Chondrocyte (in vitro differentiated cells): Measurements from ENCODE around the gene TTC27. TPM values are rescaled to one million over a fixed set of nuclear protein-coding genes. Genes with fewer than 3 reads are reported as not detected.

Experiments used
- DNase-seq: peaks from one replicate; pipeline ENCODE4 v3.0.0; 2021; ENCODE audit warnings: mixed read lengths, low spot score
- H3K27ac Mint-ChIP-seq: one replicate; pipeline ENCODE4 v1.8.0; 2021; ENCODE audit warnings: mild to moderate bottlenecking, moderate library complexity, mixed read lengths; ENCODE audit not compliant: unreplicated experiment
- H3K27me3 Mint-ChIP-seq: 2 replicates; pipeline ENCODE4 v1.8.0; 2021; ENCODE audit warnings: low read depth, mixed read lengths
- H3K36me3 Mint-ChIP-seq: 2 replicates; pipeline ENCODE4 v1.8.0; 2021; ENCODE audit warnings: low read depth, mixed read lengths
- H3K4me1 Mint-ChIP-seq: 2 replicates; pipeline ENCODE4 v1.8.0; 2021; ENCODE audit warnings: low read depth, mild to moderate bottlenecking, mixed read lengths
- H3K4me3 Mint-ChIP-seq: one replicate; pipeline ENCODE4 v1.8.0; 2021; ENCODE audit warnings: mild to moderate bottlenecking, moderate library complexity, mixed read lengths; ENCODE audit not compliant: unreplicated experiment
- H3K9me3 Mint-ChIP-seq: 2 replicates; pipeline ENCODE4 v1.8.0; 2021; ENCODE audit warnings: low read depth, mixed read lengths
- total RNA-seq: library from RNA; stranded (reverse); gene quantifications from 3 replicates; pipeline ENCODE4 v1.2.1, GENCODE V29; 2021
- TF ChIP-seq, protein P1 (sequence below): fragments of 200-600 bp; sonication (generic); IDR thresholded peaks from 2 replicates; pipeline ENCODE4 v1.5.0; 2021; ENCODE audit warnings: antibody characterized with exemption, mild to moderate bottlenecking, moderate library complexity

The TTC27 gene
- total RNA-seq, 1 donor from 2014 or later: 13.5 TPM

DNA sequence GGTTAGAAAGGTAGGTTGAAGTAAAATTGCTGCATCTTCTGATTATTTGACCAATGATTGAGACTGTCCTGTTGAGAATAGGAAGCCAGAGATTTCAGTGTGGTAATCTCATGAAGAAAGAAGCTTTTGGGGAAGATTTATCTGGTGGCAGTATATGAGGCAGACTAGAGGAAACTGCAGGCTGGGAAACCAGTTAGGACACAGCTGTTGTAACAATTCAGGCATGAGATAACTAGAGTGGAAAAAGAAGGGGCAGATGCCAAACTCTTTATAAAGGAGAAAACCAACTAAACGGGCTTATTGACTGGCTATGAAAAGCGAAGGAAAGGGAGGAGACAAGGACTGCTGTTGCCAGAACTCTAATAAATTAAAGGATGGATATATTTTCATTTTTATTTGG lies 155.6 kb downstream of the TTC27 start:
- TF ChIP-seq, protein P1, sequence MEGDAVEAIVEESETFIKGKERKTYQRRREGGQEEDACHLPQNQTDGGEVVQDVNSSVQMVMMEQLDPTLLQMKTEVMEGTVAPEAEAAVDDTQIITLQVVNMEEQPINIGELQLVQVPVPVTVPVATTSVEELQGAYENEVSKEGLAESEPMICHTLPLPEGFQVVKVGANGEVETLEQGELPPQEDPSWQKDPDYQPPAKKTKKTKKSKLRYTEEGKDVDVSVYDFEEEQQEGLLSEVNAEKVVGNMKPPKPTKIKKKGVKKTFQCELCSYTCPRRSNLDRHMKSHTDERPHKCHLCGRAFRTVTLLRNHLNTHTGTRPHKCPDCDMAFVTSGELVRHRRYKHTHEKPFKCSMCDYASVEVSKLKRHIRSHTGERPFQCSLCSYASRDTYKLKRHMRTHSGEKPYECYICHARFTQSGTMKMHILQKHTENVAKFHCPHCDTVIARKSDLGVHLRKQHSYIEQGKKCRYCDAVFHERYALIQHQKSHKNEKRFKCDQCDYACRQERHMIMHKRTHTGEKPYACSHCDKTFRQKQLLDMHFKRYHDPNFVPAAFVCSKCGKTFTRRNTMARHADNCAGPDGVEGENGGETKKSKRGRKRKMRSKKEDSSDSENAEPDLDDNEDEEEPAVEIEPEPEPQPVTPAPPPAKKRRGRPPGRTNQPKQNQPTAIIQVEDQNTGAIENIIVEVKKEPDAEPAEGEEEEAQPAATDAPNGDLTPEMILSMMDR: no peak
- Mint-ChIP-seq H3K9me3 (peaks cover 22% of the 10 kb centered on the region), H3K27me3 (no peaks in the 10 kb centered on the region), H3K36me3 (peaks cover 31% of the 10 kb centered on the region), H3K27ac (no peak overlapping the region), H3K4me3 (no peak overlapping the region), H3K4me1 (peaks cover 6% of the 10 kb centered on the region)
- DNase-seq: no peak

DNA sequence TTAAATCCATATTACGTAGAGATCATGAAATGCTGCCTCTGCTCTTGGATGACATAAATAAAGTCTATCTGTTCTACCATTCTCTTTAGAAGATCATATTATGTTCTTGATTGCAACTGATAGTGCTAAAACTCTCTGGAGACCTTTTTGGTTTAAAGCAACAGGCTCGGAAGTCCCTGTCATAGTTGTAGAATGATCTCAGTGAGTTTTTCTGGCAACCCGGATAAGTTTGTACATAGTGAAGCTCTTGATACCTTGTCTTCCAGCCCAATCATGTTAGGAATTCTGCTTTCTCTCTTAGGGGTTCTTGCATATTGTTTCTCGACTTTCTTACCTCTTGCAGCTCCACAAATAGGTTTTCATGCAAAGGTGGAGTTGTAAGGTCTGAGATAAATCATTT lies 156.1 kb downstream of the TTC27 start:
- no peaks in the 10 kb centered on the region for H3K27me3 Mint-ChIP-seq
- H3K27ac Mint-ChIP-seq: no peak overlapping the region
- H3K4me3 Mint-ChIP-seq: no peak overlapping the region
- H3K9me3 Mint-ChIP-seq: peaks cover 22% of the 10 kb centered on the region
- H3K36me3 Mint-ChIP-seq: peaks cover 28% of the 10 kb centered on the region
- peaks cover 7% of the 10 kb centered on the region for H3K4me1 Mint-ChIP-seq
- DNase-seq: no peak
- TF ChIP-seq, protein P1: no peak

DNA sequence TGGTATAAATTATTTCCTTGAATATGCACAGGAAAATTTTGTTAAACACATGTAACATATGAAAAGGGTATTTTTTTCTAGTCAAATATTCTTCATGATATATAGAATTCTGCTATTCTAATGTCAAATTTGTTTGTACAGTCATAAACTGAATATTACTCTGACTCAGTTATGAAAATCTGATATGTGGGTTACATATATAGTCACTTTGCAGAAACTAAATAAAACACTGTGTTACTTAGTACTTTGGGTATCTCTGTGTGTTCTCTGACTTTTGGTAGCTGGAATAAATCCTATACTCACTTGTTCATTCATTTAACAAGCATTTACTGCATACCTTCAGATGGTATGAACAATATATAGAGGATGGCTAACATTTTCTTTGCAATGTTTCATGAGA lies 159.4 kb downstream of the TTC27 start:
- H3K27me3 Mint-ChIP-seq: no peaks in the 10 kb centered on the region
- no peak for DNase-seq
- H3K27ac Mint-ChIP-seq: no peak overlapping the region
- H3K9me3 Mint-ChIP-seq: peaks cover 10% of the 10 kb centered on the region
- peaks cover 7% of the 10 kb centered on the region for H3K4me1 Mint-ChIP-seq
- TF ChIP-seq, protein P1: no peak
- peaks cover 16% of the 10 kb centered on the region for H3K36me3 Mint-ChIP-seq
- no peak overlapping the region for H3K4me3 Mint-ChIP-seq

DNA sequence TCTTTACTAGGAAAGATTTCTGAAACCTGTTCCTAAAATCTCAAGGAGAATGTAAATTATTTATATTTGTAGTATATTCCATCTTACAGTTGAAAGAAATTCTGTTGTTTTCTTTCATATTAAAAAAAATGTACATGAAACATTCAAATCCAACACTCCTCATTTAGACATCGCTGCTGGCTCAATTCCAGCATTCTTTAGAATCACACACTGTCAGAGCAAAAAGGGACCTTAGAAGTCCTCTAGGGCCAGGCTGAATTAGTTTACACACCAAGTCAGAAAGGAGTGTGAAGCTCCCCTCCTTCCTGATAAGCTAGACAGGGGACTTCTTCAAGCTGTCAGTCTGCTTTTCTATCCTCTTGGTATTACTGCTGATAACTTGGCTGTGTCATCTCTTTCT lies 160.3 kb downstream of the TTC27 start:
- H3K9me3 Mint-ChIP-seq: peaks cover 10% of the 10 kb centered on the region
- no peak overlapping the region for H3K27ac Mint-ChIP-seq
- H3K27me3 Mint-ChIP-seq: no peaks in the 10 kb centered on the region
- H3K4me3 Mint-ChIP-seq: no peak overlapping the region
- no peak for DNase-seq
- peaks cover 7% of the 10 kb centered on the region for H3K4me1 Mint-ChIP-seq
- TF ChIP-seq, protein P1: no peak
- H3K36me3 Mint-ChIP-seq: peaks cover 15% of the 10 kb centered on the region

DNA sequence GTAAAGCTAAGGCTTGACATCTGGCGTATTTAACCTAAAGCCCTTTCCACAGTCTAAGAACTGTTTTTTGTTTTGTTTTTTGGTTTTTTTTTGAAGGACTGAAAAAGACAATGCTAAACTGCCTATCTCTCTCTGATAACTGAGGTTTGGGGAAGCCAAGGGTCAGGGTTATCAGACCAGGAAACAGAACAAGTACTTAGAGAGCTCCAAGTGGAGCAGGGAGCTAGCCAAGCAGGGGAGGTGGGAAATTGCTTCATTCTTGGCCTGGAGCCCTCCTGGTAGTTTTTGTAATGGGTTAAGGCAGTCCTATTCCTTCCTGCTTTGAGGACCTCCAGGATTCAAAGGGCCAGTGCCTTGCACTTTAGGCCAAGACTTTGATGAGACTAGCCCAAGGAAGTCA lies 164.6 kb downstream of the TTC27 start:
- Mint-ChIP-seq H3K27ac (no peak overlapping the region), H3K36me3 (no peaks in the 10 kb centered on the region), H3K9me3 (no peaks in the 10 kb centered on the region), H3K27me3 (no peaks in the 10 kb centered on the region), H3K4me1 (peaks cover 11% of the 10 kb centered on the region), H3K4me3 (no peak overlapping the region)
- TF ChIP-seq, protein P1: no peak
- DNase-seq: no peak
